HK-2 (cell line): ENCODE measurements around the gene RNFT2.
A peak's percentile ranks its signal among the peaks of the same experiment; 100 is the strongest.
"Not testable (repeated sequence)": the region's sequence is repeated elsewhere in the genome, so short reads cannot be mapped to it uniquely, and the experiment has no call there.

ENCODE experiments used
- DNase-seq: peaks from one replicate; pipeline ENCODE4 v3.0.0-alpha.2; 2018; ENCODE audit not compliant: unreplicated experiment

The RNFT2 gene

DNA sequence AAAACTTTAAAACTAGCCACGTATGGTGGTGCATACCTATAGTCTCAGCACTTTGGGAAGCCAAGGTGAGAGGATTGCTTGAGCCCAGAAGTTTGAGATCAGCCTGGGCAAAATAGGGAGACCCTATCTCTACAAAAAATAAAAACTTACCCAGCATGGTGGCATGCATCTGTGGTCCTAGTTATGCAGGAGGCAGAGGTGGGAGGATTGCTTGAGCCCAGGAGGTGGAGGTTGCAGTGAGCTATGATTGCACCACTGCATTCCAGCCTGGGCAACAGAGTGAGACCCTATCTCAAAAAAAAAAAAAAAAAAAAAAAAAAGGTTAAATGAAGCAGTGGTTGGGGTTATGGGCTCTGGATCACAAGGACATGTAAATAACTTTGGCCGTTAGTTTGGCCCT is 4.7 kb downstream of the RNFT2 start:
- DNase-seq: not testable (repeated sequence)

DNA sequence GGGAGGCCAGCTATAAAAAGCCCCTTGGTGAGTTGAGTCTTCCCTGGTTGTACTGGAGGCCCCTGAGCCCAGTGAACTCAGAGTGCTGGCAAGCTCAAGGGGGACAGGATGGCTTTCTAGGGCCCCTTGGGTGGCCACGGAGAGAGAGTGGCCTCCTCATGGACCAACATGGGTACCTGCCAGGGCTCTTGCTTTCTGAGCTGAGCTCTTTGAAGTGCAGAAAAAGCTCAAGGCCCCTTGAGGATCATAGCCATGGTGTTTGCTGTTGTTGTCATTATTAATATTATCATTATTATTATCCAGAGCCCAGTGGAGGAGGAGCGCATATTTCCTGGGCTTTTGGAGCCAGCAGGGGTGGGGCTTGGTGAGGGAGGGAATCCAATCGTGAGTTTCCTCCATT is 6.7 kb downstream of the RNFT2 start:
- no peak for DNase-seq

DNA sequence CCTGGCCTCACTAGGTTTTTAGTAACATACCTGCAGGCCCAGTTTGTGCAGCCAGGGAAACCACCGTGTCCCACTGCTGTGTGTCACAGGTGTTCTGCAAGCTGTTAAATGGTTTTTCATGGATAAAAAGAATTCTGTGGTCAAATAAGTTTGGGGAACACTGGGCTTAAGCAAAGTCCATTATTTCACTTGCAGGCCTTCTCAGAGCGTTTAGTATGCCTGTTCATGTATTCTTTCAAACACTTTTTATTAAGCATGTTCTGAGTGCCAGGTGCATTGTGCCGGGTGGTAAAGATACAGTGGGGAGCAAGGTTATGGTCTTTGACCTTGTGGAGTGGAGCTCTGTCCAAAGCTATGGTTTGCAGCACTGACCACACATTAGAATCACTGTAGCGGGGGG is 7.4 kb downstream of the RNFT2 start:
- DNase-seq: no peak

DNA sequence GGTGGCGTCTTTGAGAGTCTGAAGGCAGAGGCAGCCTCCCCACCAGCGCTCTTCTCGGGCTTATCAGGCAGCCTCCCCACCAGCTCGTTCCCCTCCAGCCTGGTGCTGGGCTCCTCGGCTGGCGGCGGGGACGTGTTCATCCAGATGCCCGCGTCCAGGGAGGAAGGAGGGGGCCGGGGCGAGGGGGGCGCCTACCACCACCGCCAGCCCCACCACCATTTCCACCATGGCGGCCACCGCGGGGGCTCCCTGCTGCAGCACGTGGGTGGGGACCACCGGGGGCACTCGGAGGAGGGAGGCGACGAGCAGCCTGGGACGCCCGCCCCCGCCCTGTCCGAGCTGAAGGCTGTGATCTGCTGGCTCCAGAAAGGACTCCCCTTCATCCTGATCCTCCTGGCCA is 11.8 kb downstream of the RNFT2 start:
- no peak for DNase-seq

DNA sequence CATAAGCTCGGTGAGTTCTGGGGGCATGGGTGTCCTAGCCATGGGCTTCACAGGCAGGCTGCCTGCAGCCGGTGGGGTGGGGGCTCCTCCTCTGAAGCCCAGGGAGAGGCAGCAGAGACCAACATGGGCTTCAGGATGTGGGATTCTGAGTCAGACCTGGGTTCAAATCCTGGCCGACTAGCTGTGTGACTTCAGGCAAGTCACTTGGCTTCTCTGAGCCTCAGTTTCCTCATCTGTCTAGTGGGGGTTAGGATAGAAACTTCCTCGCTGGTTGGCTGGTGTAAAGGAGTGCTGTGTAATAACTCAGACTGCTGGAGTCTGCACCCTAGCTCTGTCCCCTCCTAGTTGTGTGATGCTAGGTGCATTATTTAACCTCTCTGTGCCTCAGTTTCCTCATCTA is 12.2 kb downstream of the RNFT2 start:
- no peak for DNase-seq

DNA sequence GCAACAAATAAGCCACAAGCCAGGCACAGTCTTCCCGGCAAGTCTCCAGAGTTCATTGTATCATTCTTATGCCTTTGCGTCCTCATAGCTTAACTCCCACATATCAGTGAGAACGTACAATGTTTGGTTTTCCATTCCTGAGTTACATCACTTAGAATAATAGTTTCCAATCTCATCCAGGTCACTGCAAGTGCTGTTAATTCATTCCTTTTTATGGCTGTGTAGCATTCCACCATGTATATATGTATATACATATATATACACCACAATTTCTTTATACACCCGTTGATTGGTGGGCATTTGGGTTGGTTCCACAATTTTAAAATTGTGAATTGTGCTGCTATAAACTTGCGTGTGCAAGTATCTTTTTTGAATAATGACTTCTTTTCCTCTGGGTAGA is 16.0 kb downstream of the RNFT2 start:
- DNase-seq: not testable (repeated sequence)

DNA sequence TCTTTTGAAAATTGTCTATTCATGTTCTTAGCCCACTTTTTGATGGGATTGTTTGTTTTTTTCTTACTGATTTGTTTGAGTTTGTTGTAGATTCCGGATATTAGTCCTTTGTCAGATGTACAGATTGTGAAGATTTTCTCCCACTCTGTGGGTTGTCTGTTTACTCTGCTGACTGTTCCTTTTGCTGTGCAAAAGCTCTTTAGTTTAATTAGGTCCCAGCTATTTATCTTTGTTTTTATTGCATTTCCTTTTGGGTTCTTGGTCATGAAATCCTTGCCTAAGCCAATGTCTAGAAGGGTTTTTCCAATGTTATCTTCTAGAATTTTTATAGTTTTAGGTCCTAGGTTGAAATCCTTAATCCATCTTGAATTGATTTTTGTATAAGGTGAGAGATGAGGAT is 16.7 kb downstream of the RNFT2 start:
- DNase-seq: not testable (repeated sequence)

DNA sequence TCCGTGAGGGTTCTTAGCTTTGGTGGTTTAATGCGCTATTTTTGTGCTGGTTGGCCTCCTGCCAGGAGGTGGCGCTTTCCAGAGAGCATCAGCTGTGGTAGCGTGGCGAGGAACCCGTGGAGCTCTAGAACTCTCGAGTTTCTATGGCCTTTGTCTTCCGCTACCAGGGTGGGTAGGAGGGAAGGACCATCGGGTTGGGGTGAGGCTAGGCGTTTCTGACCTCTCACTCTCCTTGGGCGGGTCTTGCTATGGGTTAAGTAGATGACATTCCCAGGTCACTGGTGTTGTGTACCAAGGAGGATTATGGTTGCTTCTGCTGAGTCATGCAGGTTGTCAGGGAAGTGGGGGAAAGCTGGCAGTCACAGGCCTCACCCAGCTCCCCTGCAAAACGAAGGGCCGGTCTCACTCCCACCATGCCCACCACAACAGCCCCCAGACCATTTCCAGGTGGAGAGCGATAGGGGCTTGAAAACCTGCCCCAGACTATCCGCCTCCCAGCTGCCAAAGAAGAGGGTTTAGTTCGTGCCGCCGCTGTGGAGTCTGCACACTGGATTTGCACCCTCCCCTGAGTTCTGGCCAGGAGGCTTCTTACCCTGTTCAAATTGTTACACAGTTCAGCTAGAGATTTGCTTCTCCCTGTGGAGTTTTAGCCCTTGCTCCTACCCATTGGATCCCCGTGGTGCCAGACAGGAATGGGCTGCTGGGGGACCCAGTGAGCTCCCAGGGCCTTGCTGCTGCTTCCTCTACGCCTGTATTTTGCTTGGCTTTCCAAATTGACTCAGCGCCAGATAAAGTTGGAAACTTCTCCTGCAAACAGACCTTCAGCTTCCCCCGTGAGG is 21.9 kb downstream of the RNFT2 start:
- DNase-seq: no peak

DNA sequence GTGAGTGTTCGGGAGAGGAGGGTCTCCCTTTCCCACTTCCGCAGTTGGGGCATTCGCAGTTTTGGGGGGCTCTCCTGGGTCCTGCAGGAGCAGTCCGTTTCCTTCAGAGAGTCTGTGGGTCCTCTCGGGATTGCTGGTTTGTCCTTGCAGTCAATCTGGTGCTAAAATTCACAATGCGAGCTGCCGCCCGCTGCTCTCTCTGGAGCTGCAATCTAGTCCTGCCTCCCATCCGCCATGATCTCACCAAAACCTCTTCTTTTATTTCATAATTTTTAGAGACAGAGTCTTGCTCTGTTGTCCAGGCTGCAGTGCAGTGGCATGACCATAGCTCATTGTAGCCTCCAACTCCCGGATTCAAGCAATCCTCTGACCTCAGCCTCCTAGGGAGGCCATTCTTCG is 22.5 kb downstream of the RNFT2 start:
- DNase-seq: no peak

DNA sequence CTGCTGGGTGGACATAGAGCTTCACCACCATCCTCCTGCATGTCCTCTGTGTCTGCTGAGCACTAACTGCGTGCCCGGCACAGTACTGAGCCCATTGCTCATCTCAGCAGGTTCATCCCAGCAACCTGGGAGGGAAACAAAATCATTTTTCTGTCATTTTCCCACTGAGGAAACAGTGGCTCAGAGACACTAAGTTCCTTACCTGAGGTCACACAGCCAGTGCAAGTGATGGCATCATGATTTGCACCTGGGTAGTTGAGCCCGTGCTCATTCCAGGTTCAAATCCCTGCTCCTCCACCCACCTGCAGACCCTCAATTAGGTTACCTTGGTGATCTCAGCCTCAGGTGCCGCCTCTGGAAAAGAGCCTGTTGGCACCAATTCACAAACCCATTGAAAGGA is 23.4 kb downstream of the RNFT2 start:
- DNase-seq: no peak

DNA sequence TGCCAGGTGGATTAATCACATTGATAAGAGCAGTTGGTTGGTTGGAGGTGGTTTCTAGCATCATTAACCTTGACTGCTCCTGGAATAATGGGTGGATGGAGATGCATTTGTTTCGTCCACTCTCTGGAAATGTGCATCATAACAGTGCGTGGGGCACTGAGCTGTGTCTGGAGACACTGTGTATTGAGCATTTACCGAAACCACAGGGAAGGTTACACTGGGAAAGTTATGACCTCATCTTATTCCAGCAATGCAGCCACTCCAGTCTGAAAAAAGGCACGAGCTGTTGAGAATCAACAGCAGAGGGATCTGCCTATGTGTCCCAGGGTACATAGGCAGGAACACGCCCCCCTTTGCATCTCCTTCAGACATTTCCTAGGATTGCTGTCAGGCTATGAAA is 27.2 kb downstream of the RNFT2 start:
- peak; percentile 7 for DNase-seq

DNA sequence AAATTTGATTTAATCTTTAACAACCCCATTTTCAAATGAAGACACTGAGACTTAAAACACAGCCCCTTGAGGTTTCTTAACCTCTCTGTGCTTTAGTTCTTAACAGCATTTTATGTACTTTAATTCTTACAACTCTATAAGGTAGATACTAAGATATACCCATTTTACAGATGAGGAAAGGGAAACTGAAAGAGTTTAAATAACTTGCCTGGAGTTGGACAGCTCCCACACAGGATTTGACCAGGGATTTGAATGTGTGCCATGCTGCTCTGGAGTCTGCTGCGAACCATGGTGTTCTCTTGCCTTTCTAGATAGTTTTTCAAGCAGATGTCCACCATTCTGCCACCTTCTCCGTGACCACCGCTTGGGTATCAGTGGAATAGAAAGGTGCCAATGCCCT is 28.2 kb downstream of the RNFT2 start:
- no peak for DNase-seq

DNA sequence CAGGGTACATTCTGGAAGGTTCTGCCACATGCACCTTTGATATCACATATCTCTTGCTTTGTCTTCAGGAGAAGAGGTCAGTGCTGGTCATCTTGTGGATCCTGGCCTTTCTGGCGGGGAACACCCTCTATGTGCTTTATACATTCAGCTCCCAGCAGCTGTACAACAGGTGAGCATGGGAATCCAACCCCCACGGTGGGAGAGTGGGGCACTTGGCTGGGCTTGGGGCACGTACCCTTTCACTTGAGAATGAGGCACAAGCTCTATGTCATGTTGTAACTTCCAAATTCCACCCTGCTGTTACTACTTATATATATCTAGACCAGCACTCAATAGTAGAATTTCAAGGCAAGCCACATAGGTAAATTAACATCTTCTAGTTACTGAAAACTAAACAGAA is 28.6 kb downstream of the RNFT2 start:
- no peak for DNase-seq

DNA sequence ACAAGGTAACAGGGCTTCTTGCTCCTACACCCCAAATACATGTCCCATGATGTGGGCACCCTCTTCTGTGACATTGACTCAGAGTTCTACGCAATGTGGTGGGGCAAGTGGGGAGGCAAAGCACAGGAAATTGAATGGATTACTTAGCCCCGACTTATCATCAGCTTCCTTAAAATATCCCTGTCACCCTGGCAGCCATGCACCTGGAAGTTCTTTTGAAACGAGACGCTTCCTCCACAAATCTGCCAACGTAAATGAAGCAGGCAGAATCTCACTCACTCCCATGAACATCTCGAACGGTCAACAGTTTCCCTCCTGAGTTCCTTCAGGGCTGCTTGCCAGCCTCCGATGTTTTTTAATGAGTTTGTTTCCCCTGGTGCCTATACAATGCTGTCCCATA is 33.5 kb downstream of the RNFT2 start:
- peak; percentile 4 for DNase-seq

DNA sequence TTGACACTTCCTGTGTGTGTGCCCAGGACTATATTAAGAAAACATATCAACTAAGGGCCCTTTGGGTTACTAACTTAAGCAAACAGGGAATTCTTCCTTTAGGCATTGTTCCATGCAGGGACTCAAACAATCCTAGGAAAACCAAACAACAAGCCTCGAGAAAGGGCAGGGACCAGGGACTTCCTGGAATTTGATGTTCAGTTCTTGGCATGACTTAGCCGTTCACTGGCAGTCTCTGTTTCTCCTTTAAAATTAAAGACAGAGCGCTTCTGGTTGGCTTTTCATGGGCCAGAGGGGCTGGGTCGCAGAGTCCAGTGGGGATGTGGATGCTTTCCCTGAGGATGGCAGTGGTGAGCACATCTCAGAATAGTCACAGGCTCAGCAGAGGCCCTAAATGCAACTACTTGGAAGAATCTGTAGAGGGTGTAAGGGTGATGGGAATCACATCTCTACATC is 35.2 kb downstream of the RNFT2 start:
- DNase-seq: no peak

DNA sequence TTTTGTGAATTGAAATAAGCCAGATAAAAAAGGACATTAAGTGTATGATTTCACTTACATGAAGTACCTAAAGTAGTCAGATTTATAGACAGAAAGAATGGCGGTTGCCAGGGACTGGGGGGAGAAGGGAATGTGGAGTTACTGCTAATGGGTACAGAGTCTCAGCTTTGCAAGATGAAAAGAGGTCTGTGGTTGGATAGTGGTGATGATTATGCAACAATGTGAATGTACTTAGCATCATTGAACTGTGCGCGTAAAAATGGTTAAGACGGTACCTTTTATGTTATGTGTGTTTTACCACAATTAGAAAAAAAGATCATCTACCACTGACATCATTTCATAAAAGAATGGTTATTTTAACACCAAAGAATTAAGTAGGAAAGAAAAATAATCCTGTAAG is 35.9 kb downstream of the RNFT2 start:
- no peak for DNase-seq

DNA sequence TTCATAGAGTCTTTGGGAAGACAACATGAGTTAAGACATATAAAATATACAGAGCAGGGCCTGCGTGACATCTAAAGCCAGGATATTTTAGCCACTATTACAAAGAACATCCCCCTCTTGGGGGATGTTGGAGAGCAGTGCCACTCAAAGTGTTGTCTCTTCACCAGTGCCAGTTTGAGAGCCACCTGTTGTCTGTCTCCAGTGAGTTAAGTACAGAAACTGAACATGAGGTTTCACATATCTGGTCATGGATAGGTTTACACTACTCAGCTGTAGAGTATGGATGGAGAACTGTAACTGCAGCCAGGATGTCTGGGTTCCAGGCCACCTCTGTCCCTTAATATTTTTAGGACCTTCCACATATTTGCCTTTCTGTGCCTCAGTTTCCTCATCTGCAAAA is 39.1 kb downstream of the RNFT2 start:
- no peak for DNase-seq

DNA sequence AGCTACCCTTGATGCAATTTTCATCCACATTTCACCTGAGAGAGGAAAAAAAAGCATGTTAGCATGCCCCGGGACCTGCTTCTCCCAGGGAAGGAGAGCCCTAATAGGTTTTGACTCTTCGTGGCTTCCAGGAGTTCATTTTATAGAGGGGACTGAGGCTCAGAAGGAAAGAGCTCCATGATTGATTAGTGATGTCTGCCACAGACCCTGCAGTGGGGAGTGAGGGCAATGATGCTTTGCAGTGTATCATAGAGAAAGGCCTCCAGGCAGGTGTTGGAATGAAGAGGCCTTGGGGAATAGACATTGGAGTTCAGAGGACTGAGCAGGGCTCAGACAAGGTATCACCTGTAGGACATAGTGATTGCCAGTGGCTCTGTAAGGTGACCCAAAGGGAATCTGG is 41.5 kb downstream of the RNFT2 start:
- no peak for DNase-seq

DNA sequence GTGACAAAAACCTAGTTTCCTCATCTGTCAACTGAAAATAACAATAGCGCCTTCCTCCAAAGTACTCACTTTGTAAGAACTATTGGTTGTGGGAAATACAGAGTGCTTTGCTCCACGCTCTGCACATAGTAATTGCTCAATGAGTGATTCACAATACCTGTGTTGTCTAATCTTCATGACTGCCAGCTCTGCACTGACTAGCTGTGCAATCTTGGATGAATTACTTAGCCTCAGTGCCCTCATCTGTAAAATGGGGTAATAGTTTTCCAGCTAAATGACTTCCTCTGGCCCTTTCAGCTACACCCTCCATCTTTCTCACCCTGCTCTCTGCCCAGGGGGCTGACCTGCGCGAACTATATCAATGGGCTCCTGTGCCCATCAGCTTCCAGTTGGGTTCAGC is 42.8 kb downstream of the RNFT2 start:
- DNase-seq: no peak

DNA sequence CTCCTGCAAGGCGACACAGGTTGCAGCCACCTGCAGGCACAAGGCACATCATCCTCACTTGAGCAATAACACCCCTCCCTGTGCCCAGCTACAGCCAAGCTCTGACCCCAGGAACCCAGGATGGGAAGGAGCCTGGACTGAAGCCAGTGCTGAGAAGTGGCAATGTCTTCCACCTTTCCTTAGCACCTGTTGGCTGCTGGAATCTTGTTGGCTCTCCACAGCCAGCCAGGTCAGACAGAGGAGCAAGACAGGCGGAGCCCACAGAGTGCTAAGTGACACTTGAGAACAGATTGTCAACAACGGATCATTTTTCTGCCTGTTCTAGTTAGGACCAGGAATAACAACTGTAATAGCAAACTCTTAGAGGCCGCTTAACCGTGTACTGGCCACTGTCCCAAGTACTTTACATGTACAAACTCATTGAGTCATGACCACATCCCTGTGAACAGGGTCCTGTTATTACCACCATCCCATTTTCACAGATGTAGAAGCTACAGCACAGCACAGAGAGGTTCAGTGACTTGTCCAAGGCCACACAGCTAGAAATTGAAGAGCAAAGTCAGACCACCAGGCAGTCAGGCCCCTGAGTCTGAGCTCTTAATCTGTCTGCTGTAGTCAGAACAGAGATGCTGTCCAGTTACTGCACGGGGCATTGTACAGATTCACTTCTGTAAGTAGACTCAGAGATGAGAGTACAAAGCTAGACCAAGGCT is 45.6 kb downstream of the RNFT2 start:
- no peak for DNase-seq

DNA sequence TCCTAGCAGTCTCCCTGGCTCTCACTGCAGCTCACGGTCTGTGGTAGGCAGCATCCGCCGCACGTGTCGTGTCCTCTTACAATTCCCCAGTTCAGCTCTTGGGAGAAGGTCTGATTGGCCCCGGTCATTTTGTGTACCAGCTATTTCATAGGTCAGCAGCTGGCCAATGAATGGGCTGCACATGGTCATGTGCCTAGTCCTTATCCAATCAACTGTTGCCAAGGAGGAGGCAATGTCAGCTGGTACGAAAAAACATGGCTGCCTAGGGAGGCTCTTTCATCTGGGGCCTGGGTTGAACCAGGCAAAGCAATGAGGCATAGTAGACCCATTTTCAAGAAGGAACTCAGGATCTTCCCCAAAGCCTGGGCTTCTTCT is 46.1 kb downstream of the RNFT2 start:
- no peak for DNase-seq

DNA sequence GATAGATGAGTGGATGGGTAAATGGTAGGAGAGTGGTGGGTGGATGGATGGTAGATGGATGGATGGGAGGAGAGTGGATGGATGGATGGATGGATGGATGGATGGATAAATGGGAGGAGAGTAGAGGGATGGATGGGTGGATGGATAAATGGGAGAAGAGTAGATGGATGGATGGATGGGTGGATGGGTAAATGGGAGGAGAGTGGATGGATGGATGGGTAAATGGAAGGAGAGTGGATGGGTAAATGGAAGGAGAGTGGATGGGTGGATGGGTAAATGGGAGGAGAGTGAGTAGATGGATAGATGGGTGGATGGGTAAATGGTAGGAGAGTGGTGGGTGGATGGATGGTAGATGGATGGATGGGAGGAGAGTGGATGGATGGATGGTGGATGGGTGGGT is 51.4 kb downstream of the RNFT2 start:
- DNase-seq: not testable (repeated sequence)

DNA sequence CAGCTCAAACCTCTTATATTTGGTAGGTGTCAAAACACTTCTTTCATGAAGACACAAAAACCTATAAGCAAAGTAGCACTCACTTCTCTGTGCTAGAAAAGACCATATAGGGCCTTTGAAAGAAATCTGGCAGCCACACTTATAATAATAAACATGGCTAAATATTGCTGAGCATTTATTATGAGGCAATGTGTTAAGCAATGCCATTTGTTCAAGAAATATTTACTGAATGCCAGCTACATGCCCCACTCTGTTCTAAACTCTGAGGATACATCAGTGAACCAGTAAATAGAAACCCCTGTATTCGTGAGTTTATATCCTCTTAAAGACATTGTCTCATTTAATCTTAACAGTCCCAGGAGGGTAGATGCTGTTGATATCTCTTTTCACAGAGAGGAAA is 52.0 kb downstream of the RNFT2 start:
- no peak for DNase-seq
